GM21447 (cell line): ENCODE results near the gene GHRHR.

Experiments
- ATAC-seq: cut with Tn5 transposase; IDR thresholded peaks from one replicate; pipeline ENCODE4 v1.9.1; 2021; ENCODE audit not compliant: unreplicated experiment

GHRHR gene

DNA sequence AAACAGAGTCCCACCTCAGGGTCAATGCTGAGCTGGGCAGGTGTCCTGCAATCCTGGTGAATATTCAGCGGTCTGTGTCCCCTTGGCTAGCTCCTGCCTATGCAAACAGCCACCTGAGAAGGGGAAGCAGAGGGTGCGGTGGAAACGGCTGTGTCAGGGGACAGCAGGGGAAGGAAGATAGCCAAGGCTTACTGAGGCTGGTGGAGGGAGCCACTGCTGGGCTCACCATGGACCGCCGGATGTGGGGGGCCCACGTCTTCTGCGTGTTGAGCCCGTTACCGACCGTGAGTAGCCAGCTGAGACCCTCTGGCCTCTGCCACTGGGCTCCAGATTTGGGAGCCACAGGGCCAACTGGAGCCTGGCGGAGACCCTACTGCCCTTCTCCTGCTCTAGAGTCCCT is at the start of gene GHRHR:
TSS of gene GHRHR (plus strand) at position 112 of the 400 bp plus-strand sequence. CDS start at position 228, 116 bp downstream.
- no peak for ATAC-seq

DNA sequence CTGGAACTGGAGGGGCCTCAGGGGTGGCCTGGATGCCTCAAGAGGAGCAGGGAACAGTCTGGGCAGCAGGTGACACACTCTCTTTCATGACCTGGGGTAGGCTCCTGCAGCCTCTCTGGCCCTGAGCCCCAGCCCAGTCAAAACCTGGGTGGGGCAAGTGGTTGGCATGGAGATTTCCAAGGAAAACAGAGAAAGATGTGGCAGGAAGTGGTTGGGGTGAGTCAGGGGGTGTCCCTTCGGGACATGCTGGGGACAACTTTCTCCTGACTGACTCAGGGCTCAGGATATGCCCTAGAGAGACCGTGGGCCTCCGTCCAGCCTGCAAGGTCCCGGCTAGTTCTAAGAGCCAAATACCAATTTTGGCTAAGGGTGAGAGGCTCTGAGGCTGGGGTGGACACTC is 49.2 kb upstream of the GHRHR start:
- ATAC-seq, result no peak

DNA sequence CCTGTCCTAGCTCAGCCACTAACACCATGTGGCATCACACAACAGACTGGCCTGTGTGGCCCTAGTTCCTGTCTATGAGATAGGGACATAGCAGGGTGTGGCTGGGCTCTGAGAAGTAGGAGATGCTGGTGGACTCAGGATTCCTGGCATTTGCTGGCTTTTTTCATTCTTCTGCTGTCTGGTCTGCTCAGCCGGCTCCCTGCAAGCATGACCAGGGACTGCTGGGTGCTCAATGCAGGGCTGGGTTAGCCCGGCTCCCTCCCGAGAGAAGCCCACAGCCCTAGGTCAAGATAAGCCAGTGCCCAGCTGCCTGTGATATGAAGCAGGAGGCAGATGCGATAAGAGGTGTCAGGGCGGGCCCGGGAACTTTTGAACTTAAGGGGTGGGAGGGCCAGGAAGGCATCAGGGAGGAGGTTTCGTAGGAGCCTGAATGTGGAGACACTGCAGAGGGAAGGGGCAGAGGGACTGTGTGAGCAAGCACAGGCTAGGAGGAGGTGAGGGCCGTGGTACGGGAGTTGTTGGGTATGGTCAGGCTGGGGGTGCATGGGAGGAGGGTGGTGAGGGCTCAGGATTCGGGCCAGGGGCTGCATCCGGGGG is 48.6 kb upstream of the GHRHR start:
- no peak for ATAC-seq

DNA sequence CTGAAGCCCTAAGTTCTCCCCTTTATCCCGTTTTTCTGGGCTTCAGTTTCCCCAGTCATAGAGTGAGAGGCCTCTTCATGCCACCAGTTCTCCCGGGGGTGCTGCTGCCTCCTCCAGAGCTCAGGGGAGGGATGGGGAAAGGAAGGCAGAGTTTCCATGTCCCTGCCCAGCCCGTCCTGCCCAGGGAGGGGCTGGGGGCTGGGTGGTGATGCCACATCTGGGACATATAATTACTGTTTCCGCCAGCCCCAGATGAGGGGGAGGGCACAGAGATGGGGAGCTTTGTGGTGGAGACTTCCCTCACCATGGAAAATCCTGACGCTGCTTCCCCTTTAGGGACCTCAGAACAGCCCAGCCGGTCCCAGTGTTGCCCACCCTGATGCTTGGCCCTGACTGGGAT is 48.0 kb upstream of the GHRHR start:
- ATAC-seq, result no peak

DNA sequence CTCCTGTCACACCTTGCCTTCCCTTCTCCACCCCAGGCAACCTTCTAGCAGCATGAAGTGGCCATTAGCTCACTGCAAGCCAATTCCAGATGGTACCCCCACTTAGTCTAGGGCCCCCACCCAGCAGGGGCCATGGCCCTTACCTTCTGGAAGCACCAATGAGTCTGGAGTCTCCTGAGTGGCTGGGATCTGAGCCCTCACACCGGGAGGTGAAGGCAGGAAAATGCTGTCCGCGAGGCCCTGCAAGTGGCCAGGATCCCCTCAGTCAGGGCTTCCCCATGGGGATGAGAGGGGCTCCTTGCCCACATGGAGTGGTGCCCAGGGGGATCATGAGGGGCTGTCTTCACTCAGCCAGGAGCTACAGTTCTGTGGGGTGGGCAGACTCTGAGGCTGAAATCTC is 47.5 kb upstream of the GHRHR start:
- ATAC-seq, result no peak

DNA sequence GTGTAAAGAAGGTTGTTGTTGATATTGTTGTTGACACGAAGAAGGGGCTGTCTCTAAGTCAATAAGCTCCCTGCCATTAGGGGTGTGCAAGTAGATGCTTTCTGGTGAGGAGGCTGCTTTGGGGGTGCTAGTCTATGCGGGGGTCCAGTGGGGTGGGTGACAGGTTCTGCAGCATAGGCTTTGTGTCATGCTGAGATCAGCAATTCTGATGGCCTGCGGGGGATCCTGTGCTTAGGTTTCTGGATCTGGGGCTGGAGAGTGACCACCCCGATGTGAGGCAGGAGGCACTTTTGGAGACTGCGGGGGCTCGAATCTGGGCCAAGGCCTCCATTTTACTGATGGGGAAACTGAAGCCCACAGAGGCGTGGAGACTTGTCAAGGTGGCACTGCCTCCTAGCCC is 47.0 kb upstream of the GHRHR start:
- ATAC-seq, result no peak

DNA sequence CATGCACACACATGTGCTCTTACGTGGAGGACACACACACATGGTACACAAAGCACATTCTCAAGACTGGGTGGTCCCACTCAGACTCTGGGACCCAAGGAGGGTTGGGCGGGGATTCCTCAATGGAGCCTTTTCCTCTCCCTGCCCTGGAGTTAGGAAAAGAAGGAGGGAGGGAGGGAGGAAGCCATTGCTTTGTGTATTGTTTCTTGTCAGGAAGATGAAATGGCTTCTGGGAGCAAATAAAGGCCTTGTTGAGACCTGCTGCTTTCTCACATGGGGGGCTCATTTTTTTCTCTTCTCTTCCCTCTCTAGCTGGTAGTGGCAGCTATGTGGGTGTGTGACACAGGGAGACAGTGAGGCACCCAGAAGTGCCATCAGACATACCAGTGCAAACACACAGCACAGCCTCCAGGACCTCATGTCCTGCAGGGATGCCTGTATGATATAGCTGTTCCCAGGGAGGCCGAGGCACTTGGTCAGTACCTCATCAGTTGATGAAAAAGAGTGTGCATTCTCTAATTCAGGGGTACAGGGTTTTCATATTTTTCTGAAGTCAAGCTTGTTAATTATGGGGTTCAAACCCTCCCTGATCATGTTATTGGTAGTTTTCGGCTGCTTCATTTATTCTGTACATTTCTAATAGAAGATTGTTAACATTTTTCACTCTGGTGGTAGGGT is 46.4 kb upstream of the GHRHR start:
- no peak for ATAC-seq

DNA sequence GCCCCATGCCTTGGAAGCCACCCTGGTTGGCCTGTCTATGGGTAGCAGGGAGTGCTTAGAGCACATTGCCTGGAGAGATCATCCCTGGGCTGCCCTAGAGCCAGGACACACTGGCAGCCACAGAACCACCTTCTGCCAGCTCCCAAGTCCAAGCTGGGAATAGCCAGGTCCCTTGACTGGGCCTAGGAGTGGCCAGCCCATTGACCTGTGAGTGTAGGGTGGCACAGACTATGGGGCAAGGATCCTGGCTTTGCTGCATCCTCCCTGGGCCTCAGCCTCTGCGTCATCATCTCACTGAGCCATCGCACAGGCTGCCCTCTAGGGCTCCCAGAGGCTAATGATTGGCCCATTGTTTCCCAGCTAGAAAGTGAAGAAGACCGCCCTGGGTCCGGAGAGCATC is 45.1 kb upstream of the GHRHR start:
- no peak for ATAC-seq

DNA sequence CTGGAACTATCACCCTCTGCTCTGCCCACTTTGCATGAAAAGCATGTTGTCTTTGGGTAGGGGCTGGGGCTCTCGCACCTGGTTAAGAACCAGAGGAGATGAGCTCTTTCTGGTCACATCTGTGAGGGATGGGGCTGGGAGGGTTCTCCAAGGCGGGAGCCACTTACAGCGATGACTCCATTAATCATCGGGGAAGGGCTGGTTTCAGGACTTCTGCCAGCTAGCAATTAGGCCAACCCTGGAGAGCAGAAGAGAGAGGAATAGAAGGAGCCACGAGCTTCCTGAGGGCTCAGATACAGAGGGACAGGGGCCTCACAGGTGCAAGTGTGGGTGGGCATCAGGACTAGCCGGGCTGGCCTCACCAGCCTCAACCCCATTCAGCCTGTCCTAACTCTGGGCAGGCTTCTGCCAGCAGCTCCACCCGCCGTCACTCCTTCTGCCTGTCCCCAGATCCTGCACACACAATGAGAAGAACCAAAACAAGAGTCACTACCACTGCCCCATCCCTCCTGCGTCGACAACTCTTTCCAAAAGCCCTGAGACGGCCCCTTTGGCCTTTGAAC is 43.7 kb upstream of the GHRHR start:
- ATAC-seq, result no peak

DNA sequence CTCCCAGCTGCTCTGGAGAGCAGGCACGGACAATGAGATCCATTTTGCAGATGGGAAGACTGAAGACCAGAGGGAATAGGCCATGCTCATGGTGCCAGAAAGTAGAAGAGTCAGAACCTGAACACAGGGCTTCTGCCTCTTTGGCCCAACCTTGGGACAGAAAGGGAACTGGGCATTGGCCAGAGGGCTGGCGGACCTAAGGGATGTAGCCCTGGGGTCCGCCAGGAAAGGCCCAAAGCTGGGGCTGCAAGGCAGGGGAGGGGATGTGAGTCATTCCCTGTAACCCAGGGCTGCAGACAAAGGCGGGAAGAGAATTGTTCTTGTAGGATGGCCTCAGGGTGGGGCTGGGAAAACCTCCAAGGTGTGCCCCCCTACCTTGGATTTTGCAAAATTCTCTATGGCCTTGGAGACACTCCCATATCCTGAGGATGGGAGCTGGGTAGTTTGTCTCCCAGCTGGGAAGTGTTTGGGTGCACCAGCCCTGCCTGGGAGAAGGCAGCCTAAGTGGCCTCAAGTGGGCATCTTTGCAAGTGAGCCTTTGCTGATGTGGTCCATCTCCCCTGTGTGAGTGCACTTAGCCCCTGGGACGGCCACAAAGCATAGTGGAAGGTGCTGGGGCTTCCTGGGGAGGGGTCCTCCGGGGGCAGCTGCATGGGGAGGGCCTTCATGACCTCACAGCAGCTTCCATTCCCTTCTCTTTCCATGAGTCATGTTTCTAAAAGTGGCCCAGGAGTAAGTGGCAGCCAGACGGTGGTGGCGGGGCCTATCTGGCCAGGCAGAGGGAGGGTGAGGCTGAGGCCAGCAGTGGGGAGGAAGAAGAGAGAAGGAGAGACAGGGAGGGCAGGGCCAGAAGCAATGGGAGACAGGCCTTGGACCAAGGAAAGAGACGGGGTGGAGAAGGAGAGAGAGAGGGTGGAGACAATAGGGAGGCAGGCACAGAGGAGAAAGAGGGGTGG is 42.9 kb upstream of the GHRHR start:
- no peak for ATAC-seq

DNA sequence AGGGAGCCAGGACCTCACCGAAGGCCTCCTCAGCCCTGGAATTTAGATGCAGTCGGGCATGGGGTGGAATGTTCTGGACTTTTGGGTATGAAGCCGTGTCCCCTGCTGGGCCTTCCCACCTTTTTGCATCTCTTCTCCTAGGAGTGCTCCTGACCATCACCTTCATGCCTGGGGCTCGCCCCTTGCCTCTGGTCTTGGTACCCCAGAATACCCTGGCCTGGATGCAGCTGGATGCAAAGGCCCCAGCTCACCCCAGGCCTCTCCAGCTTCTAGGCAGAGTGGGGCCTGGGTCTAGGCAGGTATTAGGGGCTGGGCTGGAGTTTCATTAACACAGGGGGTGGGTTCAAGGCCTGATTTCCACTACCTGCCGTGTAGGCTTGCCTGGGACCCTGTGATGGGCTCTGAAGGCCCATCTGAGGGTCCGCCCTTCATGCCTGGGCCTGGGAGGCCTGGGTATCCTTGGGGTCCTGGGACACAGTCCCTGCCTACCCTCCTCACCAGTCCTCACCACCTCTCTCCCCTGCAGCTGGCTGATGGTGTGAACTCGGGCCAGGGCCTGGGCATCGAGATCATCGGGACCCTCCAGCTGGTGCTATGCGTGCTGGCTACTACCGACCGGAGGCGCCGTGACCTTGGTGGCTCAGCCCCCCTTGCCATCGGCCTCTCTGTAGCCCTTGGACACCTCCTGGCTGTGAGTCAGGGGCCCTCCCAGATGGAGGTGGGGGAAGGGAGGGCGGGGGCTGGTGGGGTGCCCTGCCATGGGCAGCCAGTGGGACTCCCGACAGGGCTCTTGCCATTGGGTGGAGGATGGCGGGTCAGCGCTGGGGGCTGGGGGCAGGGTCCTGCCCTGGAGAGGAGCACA is 42.0 kb upstream of the GHRHR start:
- ATAC-seq, result no peak

DNA sequence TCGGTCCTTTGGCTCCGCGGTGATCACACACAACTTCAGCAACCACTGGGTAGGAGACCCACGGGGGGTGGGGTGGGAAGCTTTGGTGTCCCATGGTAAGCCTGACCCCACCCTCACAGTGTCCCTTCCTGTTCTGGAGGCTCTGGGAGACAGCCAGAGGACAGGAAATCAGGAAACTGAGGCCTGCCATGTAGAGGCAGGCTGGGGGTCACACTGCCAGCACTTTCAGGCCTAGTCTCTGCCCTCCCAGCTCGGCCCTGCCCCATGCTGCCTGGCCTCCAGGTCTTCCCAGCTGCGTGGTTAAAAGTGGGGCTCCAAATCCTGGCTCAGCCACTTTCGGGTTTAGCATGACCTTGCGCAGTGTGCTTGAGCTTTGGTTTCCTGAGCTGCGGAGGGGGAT is 41.2 kb upstream of the GHRHR start:
- no peak for ATAC-seq

DNA sequence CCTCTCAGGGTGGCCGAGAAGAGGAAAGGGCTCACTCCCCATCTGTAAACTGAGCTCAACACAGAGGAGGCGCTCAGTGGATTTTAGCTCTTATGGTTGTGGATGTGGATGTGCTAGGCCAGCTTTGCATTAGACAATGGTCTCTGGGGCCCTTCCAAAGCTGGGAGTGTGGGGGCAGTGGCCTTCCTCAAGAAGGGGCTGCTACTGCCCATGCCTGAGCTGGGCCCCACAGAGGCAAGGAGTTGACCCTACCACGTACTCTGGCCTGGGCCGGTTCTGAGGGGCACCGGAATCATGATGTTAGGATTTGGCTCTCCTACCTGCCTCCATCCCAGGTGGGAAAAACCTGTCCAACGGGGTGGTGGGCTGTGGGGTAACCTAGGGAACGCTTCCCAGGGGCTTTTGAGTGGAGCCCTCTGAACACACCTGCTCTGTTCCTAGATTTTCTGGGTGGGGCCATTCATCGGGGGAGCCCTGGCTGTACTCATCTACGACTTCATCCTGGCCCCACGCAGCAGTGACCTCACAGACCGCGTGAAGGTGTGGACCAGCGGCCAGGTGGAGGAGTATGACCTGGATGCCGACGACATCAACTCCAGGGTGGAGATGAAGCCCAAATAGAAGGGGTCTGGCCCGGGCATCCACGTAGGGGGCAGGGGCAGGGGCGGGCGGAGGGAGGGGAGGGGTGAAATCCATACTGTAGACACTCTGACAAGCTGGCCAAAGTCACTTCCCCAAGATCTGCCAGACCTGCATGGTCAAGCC is 40.6 kb upstream of the GHRHR start:
- no peak for ATAC-seq

DNA sequence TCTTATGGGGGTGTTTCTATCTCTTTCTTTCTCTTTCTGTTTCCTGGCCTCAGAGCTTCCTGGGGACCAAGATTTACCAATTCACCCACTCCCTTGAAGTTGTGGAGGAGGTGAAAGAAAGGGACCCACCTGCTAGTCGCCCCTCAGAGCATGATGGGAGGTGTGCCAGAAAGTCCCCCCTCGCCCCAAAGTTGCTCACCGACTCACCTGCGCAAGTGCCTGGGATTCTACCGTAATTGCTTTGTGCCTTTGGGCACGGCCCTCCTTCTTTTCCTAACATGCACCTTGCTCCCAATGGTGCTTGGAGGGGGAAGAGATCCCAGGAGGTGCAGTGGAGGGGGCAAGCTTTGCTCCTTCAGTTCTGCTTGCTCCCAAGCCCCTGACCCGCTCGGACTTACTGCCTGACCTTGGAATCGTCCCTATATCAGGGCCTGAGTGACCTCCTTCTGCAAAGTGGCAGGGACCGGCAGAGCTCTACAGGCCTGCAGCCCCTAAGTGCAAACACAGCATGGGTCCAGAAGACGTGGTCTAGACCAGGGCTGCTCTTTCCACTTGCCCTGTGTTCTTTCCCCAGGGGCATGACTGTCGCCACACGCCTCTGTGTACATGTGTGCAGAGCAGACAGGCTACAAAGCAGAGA is 39.9 kb upstream of the GHRHR start:
- no peak for ATAC-seq

DNA sequence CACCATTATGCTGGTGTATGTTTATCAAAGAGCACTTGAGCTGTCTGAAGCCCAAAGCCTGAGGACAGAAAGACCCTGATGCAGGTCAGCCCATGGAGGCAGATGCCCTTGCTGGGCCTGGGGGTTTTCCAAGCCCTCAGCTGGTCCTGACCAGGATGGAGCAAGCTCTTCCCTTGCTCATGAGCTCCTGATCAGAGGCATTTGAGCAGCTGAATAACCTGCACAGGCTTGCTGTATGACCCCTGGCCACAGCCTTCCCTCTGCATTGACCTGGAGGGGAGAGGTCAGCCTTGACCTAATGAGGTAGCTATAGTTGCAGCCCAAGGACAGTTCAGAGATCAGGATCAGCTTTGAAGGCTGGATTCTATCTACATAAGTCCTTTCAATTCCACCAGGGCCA is 39.1 kb upstream of the GHRHR start:
- no peak for ATAC-seq

DNA sequence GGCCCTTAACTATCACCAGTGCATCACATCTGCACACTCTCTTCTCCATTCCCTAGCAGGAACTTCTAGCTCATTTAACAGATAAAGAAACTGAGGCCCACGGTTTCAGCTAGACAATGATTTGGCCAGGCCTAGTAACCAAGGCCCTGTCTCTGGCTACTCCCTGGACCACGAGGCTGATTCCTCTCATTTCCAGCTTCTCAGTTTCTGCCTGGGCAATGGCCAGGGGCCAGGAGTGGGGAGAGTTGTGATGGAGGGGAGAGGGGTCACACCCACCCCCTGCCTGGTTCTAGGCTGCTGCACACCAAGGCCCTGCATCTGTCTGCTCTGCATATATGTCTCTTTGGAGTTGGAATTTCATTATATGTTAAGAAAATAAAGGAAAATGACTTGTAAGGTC is 38.6 kb upstream of the GHRHR start:
- no peak for ATAC-seq

DNA sequence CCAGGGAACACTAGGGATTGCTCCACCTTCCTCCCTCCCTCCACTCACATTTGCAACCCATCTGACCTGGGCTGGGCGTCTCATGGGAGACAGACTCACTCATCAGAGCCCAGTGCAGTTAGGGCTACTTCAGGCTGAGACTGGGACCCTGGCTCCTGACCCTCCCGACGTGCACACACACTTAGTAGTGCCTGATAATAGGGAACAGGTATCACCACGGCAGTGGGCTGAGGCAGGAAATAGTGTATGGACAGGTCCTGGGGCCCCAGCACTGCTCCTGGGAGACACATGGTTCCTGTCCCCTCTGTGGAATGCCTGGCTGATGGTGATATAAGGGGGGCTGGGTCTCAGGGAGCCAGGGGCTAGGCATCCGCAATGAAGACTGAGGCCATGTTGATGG is 37.8 kb upstream of the GHRHR start:
- no peak for ATAC-seq

DNA sequence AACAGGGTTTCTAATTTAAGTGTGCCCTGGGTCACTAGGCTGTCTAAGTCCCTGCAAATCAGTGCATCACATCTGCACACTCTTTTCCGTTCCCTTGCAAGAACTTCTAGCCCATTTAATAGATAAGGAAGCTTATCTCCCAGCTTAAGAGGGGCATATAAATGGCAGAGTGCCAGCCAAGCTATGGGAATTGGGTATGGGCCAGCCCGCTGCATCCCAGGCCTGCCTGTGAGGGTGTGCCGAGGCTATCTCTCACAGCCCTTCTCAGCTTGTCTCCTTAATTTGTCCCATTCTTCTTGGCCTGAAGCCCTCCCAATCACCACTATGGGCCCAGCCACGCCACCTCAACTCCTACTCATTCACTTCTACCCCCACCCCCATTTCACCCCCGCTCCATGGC is 37.4 kb upstream of the GHRHR start:
- no peak for ATAC-seq

DNA sequence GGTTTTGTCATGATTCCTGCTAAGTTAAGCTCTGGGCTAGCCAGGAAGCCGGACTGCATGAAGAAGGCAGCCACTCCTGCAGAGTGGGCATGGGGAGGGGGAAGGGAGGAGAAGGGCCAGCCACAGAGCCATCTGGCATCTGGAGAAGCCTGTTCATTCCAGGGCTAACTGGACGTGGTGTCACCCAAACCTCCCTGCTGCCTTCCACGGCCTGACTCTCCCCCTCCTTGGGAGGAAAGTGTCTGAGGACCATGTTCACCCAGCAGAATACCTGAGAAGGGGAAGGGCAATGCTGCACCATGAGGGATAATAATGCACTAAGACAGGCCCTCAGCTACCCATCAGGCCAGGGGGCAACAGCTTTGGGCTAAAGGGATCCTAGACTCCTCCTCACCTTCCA is 36.7 kb upstream of the GHRHR start:
- no peak for ATAC-seq

DNA sequence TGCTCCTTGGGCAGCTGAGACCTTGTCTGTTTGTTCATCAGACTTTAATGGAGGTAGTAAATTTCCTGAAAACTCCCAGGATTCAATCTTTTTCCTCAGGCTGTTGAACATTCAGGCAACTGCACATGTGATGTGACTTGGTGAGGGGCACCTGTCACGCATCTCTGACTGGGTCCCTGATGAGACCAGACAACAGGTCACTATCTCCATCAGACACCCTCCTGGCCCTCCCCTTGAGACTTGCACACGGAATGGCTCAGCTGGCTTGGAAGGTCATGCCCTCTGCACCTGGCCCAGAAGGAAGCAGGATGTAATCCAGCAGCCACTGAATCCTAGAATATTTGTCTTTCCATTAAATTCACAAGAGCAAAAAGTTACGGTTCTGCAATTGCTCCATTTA is 36.2 kb upstream of the GHRHR start:
- no peak for ATAC-seq
